H1 (cell line): ENCODE results near the gene GDNF. TPM values are rescaled to one million over a fixed set of nuclear protein-coding genes. Genes with fewer than 3 reads are reported as not detected.

ENCODE experiments used
- CTCF ChIA-PET: fragments of 300-600 bp; sonication (Branson Sonifier 250); formaldehyde crosslinking; loops from one replicate; lab custom pipeline; 2021; ENCODE audit not compliant: partially characterized antibody; lab: Charles Lee
- POLR2A ChIA-PET: fragments of 300-600 bp; sonication (Branson Sonifier 250); formaldehyde crosslinking; loops from one replicate; lab custom pipeline; 2021; ENCODE audit warnings: inconsistent platforms; ENCODE audit not compliant: partially characterized antibody; lab: Charles Lee
- DNase-seq, 2 experiments: peaks; one replicate each; pipeline versions ENCODE4 v3.0.0 to v3.0.0-alpha.2; 2010 to 2022; ENCODE audit warnings: low spot score in 2 of 2, low read depth in 1 of 2, mixed read lengths in 1 of 2
- FAIRE-seq: peaks from 2 replicates; lab custom pipeline; 2011; peaks lifted over from hg19 to GRCh38; lab: Jason Lieb, UNC
- H2AFZ ChIP-seq: 2 replicates; pipeline ENCODE4 v1.8.1; 2012; ENCODE audit warnings: low read length, inconsistent platforms
- H2AK5ac ChIP-seq: 2 replicates; pipeline ENCODE4 v1.6.1; 2013; ENCODE audit warnings: low read depth, low read length
- H2BK120ac ChIP-seq: replicated peaks from 2 replicates; pipeline ENCODE3; 2013; ENCODE audit warnings: low read depth, low read length, inconsistent platforms
- H2BK12ac ChIP-seq: 2 replicates; pipeline ENCODE4 v1.6.1; 2013; ENCODE audit warnings: low read depth, low read length
- H2BK15ac ChIP-seq: 2 replicates; pipeline ENCODE4 v1.6.1; 2013; ENCODE audit warnings: low read length
- H2BK20ac ChIP-seq: 2 replicates; pipeline ENCODE4 v1.6.1; 2013; ENCODE audit warnings: low read length
- H2BK5ac ChIP-seq: 2 replicates; pipeline ENCODE4 v1.6.1; 2013; ENCODE audit warnings: low read depth, low read length
- H3K14ac ChIP-seq: 2 replicates; pipeline ENCODE4 v1.6.1; 2013; ENCODE audit warnings: inconsistent platforms; ENCODE audit not compliant: insufficient read length
- H3K18ac ChIP-seq: 2 replicates; pipeline ENCODE4 v1.6.1; 2013; ENCODE audit warnings: low read length; ENCODE audit errors: extremely low read depth
- H3K23ac ChIP-seq: 2 replicates; pipeline ENCODE4 v1.6.1; 2013; ENCODE audit warnings: inconsistent platforms; ENCODE audit not compliant: insufficient read length
- H3K23me2 ChIP-seq: 2 replicates; pipeline ENCODE4 v1.6.1; 2013; ENCODE audit warnings: low read depth, low read length
- H3K27ac ChIP-seq: 2 replicates; pipeline ENCODE4 v1.6.1; 2011; ENCODE audit warnings: low read depth, low read length, inconsistent platforms
- H3K27me3 ChIP-seq, 4 experiments: replicated peaks in 1 of 4; 1 replicate in 1 of 4; 2 replicates in 3 of 4; pipeline versions ENCODE4 v1.6.1 to v1.8.1; 2011 to 2013; ENCODE audit warnings: low read length in 3 of 4, mild to moderate bottlenecking in 3 of 4, inconsistent platforms in 2 of 4, mixed read lengths in 2 of 4, moderate library complexity in 1 of 4; ENCODE audit not compliant: control insufficient read depth in 3 of 4, insufficient read depth in 3 of 4; ENCODE audit errors: extremely low read depth in 1 of 4
- H3K36me3 ChIP-seq, 4 experiments: 2 replicates each; pipeline versions ENCODE4 v1.6.1 to v1.8.1; 2011 to 2013; ENCODE audit warnings: mild to moderate bottlenecking in 4 of 4, low read length in 3 of 4, moderate library complexity in 2 of 4, control low read depth in 1 of 4, inconsistent platforms in 1 of 4; ENCODE audit not compliant: insufficient read depth in 4 of 4, control insufficient read depth in 2 of 4
- H3K4ac ChIP-seq: replicated peaks from 2 replicates; pipeline ENCODE3; 2013; ENCODE audit warnings: low read length, low read depth, mixed read lengths, inconsistent platforms; ENCODE audit not compliant: insufficient read length
- H3K4me1 ChIP-seq, 4 experiments: replicated peaks in 1 of 4; 1 replicate in 1 of 4; 2 replicates in 3 of 4; pipeline versions ENCODE4 v1.6.1 to v1.8.1; 2011 to 2013; ENCODE audit warnings: low read length in 3 of 4, inconsistent platforms in 2 of 4, mixed read lengths in 1 of 4; ENCODE audit not compliant: insufficient read depth in 4 of 4, control insufficient read depth in 3 of 4
- H3K4me2 ChIP-seq, 2 experiments: 2 replicates each; pipeline versions ENCODE4 v1.6.1 to v1.8.1; 2011 to 2013; ENCODE audit warnings: low read depth in 2 of 2, low read length in 2 of 2, control low read depth in 1 of 2, inconsistent platforms in 1 of 2, mild to moderate bottlenecking in 1 of 2; ENCODE audit not compliant: insufficient read depth in 1 of 2
- H3K4me3 ChIP-seq, 4 experiments: fragments of 200-600, 300-600 bp in 1 of 4; sonication (generic), shearing (Covaris generic), sonication (Bioruptor Twin) in 1 of 4; 2 replicates each; pipeline versions ENCODE4 v1.5.1 to v1.8.1; 2011 to 2016; ENCODE audit warnings: low read length in 4 of 4, low read depth in 3 of 4, control low read depth in 2 of 4, inconsistent platforms in 2 of 4, mild to moderate bottlenecking in 2 of 4, mixed read lengths in 1 of 4, moderate library complexity in 1 of 4; ENCODE audit not compliant: insufficient read depth in 2 of 4; ENCODE audit errors: extremely low read depth in 1 of 4
- H3K56ac ChIP-seq: replicated peaks from 2 replicates; pipeline ENCODE3; 2013; ENCODE audit warnings: low read depth, mild to moderate bottlenecking, mixed read lengths, low read length, inconsistent platforms; ENCODE audit not compliant: insufficient read length
- H3K79me1 ChIP-seq: 2 replicates; pipeline ENCODE4 v1.6.1; 2013; ENCODE audit warnings: low read depth, low read length, control low read depth
- H3K79me2 ChIP-seq, 2 experiments: 2 replicates each; pipeline versions ENCODE4 v1.6.1 to v1.8.1; 2012 to 2013; ENCODE audit warnings: low read length in 2 of 2, mild to moderate bottlenecking in 2 of 2, inconsistent platforms in 1 of 2; ENCODE audit not compliant: insufficient read depth in 2 of 2, control insufficient read depth in 1 of 2
- H3K9ac ChIP-seq, 4 experiments: replicated peaks in 1 of 4; 1 replicate in 1 of 4; 2 replicates in 3 of 4; pipeline versions ENCODE4 v1.6.1 to v1.8.1; 2011 to 2013; ENCODE audit warnings: low read depth in 3 of 4, low read length in 3 of 4, control low read depth in 2 of 4, mild to moderate bottlenecking in 2 of 4, moderate library complexity in 2 of 4, inconsistent platforms in 1 of 4; ENCODE audit errors: extremely low read depth in 1 of 4
- H3K9me3 ChIP-seq, 2 experiments: 2 replicates each; pipeline versions ENCODE4 v1.6.1 to v1.8.1; 2012 to 2013; ENCODE audit warnings: mild to moderate bottlenecking in 2 of 2, moderate library complexity in 2 of 2, control low read depth in 1 of 2, inconsistent platforms in 1 of 2, low read depth in 1 of 2, low read length in 1 of 2, mixed read lengths in 1 of 2; ENCODE audit not compliant: insufficient read depth in 2 of 2
- H4K20me1 ChIP-seq, 2 experiments: replicated peaks in 1 of 2; 2 replicates each; pipeline versions ENCODE3 to v1.8.1; 2011 to 2013; ENCODE audit warnings: inconsistent platforms in 2 of 2, low read length in 2 of 2, mild to moderate bottlenecking in 1 of 2; ENCODE audit not compliant: insufficient read depth in 2 of 2, control insufficient read depth in 1 of 2
- H4K5ac ChIP-seq: 2 replicates; pipeline ENCODE4 v1.6.1; 2013; ENCODE audit warnings: low read length, low read depth, mixed read lengths, inconsistent platforms; ENCODE audit not compliant: insufficient read length
- H4K8ac ChIP-seq: 2 replicates; pipeline ENCODE4 v1.8.0; 2013; ENCODE audit warnings: mild to moderate bottlenecking, moderate library complexity, low read length, inconsistent platforms; ENCODE audit not compliant: insufficient read depth; ENCODE audit errors: extremely low read depth
- H4K91ac ChIP-seq: replicated peaks from 2 replicates; pipeline ENCODE3; 2013; ENCODE audit warnings: low read length, mixed read lengths, inconsistent platforms; ENCODE audit not compliant: insufficient read length
- CBX5 ChIP-seq: fragments of 300-800, 300-1000 bp; sonication (generic); IDR thresholded peaks from 2 replicates; pipeline ENCODE4 v1.7.1; 2016; ENCODE audit warnings: antibody characterized with exemption, low read length, low read depth
- CTBP2 ChIP-seq: IDR thresholded peaks from 2 replicates; pipeline ENCODE4 v1.7.0; 2011; ENCODE audit warnings: borderline replicate concordance, mild to moderate bottlenecking, moderate library complexity, mixed read lengths, low read length; ENCODE audit not compliant: insufficient read depth, insufficient read length
- KDM1A ChIP-seq: fragments of 200-600, 300-600 bp; sonication (generic); IDR thresholded peaks from 2 replicates; pipeline ENCODE4 v1.7.1; 2016; ENCODE audit warnings: mild to moderate bottlenecking, low read length, borderline replicate concordance
- RAD21 ChIP-seq, 2 experiments: IDR thresholded peaks in 1 of 2; conservative IDR thresholded peaks in 1 of 2; 2 replicates each; pipeline ENCODE4 v1.6.1; 2011; ENCODE audit warnings: low read depth in 2 of 2, low read length in 2 of 2, improper control_type of control experiment in 1 of 2, inconsistent platforms in 1 of 2, mild to moderate bottlenecking in 1 of 2, moderate library complexity in 1 of 2
- SIRT6 ChIP-seq: IDR thresholded peaks from one replicate; pipeline ENCODE4 v1.7.1; 2012; ENCODE audit warnings: low read length, inconsistent platforms
- SP1 ChIP-seq: IDR thresholded peaks from 2 replicates; pipeline ENCODE4 v1.6.1; 2011; ENCODE audit warnings: low read depth, low read length
- SP4 ChIP-seq: IDR thresholded peaks from 2 replicates; pipeline ENCODE4 v1.6.1; 2012; ENCODE audit warnings: low read length, inconsistent platforms
- TEAD4 ChIP-seq: IDR thresholded peaks from 2 replicates; pipeline ENCODE4 v1.6.1; 2012; ENCODE audit warnings: low read depth, low read length, inconsistent platforms, mixed read lengths
- ZNF274 ChIP-seq: IDR thresholded peaks from 2 replicates; pipeline ENCODE4 v1.7.0; 2012; ENCODE audit warnings: low read length, borderline replicate concordance; ENCODE audit errors: extremely low read depth
- WGBS, 2 experiments: shearing (Covaris generic) in 1 of 2; methylation state at CpG; one replicate each; pipeline versions ENCODE4 v1.1.6 to v1.1.7; 2013 to 2015; ENCODE audit warnings: low lambda C conversion rate in 2 of 2, mixed read lengths in 2 of 2, inconsistent platforms in 1 of 2, low coverage in 1 of 2, missing lambda C conversion rate in 1 of 2; ENCODE audit not compliant: insufficient replicate concordance in 2 of 2, insufficient coverage in 1 of 2, insufficient read length in 1 of 2; ENCODE audit errors: extremely low coverage in 1 of 2, missing lambda C conversion rate in 1 of 2; 5-methylcytosine and 5-hydroxymethylcytosine counted together
- polyA plus RNA-seq, 7 experiments: library from polyadenylated mRNA; depleted of rRNA in 3 of 7; stranded (reverse) in 5 of 7; unstranded in 2 of 7; fragments of >200 nt in 5 of 7; fragments of 200-250 nt in 2 of 7; gene quantifications; 1 replicate in 5 of 7; 2 replicates in 1 of 7; 4 replicates in 1 of 7; pipeline versions ENCODE4 v1.2.1 to v1.2.3, GENCODE V29; 2011 to 2013; ENCODE audit warnings: missing spikeins in 2 of 7, mixed read lengths in 2 of 7
- total RNA-seq: library from RNA; stranded (reverse); fragmentation: NEBNext Ultra II Directional; extraction: Animal tissue kit (Norgen Biotek cat#: 25700); gene quantifications from 2 replicates; pipeline ENCODE4 v1.2.1, GENCODE V29; 2021
- TF ChIP-seq, protein P1 (sequence below): IDR thresholded peaks from 2 replicates; pipeline ENCODE4 v1.6.1; 2012; ENCODE audit warnings: low read length, inconsistent platforms

Gene GDNF
- total and polyA plus RNA-seq, 2 of the 8 experiments (the other 6 are each of a cell fraction or from before 2014, with no cell fraction given) = 0.15 to 2.0 TPM

DNA sequence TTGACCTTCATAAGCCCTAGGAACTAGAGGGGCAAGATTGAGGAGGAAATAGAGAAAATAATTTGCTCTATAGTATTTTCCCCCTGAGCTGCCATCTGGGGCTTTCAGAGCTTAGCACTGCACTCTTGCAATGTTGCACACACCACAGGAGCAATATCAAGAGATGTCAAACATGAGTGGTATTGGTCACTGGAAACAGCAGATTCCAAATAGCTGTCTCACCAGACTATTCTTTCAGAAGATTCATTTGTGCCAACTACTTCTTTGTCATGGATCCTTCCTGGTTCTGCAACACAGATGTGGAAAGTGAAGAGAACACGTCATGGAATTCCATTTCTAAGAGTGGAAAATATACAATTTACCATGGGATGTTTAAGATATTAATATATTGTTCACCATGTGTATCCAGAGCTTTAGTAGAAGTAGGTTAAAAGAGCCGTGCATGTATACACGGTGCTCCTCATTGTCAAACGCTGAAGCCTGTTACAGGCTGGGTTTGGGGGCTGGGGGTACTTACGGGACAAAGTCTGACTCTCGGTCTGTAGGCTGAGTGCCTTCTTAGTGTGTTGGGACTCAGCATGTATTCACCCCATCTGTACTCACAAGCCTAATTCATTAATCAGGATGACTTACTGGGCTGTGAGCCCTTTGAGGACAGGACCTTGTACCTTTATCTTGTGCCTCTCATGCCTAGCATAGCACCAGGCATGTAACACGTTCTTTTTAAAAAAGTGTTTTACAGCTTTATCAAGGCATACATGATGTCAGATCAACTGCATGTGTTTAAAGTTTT, 31.4 kb upstream of the GDNF start:
- Histone ChIP-seq H2BK120ac (no peak overlapping the region), H2BK12ac (no peak overlapping the region), H4K8ac (no peak overlapping the region), H4K20me1 (no peaks in the 10 kb centered on the region), H2BK20ac (no peak overlapping the region), H3K56ac (no peak overlapping the region), H3K9me3 (no peaks in the 10 kb centered on the region), H2BK5ac (no peak overlapping the region), H3K27me3 (no peaks in the 10 kb centered on the region), H3K27ac (no peak overlapping the region), H2BK15ac (no peak overlapping the region), H3K9ac (no peak overlapping the region), H3K4me1 (no peaks in the 10 kb centered on the region; a peak in 1 of 7 replicates), H2AFZ (no peak overlapping the region), H3K79me1 (no peaks in the 10 kb centered on the region), H2AK5ac (no peak overlapping the region), H3K23me2 (no peaks in the 10 kb centered on the region), H3K79me2 (no peaks in the 10 kb centered on the region), H3K4me2 (no peak overlapping the region), H3K14ac (no peak overlapping the region), H3K18ac (no peak overlapping the region), H3K4ac (no peak overlapping the region), H3K36me3 (no peaks in the 10 kb centered on the region), H4K91ac (no peak overlapping the region), H3K23ac (no peak overlapping the region), H3K4me3 (no peak overlapping the region), H4K5ac (no peak overlapping the region)
- no peak for FAIRE-seq
- ChIA-PET CTCF (interaction anchor here (0.5 to 1.1 kb wide), 2 partner anchors 9 to 13 kb away, joined by 3 to 5 read pairs; no protein-coding TSS in a partner anchor), POLR2A (no interaction called here)
- TF ChIP-seq ZNF274 (no peak), RAD21 (IDR thresholded peaks at IDR 0.05 in 1 of 2, conservative IDR thresholded peaks at IDR 0.05 in 1 of 2; ENCODE audit: low read depth in 2 of 2, low read length in 2 of 2) (no peak), TEAD4 (no peak), CTBP2 (no peak), SP4 (no peak), SP1 (no peak), CBX5 (no peak), KDM1A (no peak), SIRT6 (no peak)
- TF ChIP-seq, protein P1, sequence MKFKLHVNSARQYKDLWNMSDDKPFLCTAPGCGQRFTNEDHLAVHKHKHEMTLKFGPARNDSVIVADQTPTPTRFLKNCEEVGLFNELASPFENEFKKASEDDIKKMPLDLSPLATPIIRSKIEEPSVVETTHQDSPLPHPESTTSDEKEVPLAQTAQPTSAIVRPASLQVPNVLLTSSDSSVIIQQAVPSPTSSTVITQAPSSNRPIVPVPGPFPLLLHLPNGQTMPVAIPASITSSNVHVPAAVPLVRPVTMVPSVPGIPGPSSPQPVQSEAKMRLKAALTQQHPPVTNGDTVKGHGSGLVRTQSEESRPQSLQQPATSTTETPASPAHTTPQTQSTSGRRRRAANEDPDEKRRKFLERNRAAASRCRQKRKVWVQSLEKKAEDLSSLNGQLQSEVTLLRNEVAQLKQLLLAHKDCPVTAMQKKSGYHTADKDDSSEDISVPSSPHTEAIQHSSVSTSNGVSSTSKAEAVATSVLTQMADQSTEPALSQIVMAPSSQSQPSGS = no peak
- DNase-seq = no peak
- WGBS, 2 experiments = 87% methylated on average over 7 of the region's 7 CpGs; no CpG with 5 or more reads in 1 of the 2 experiments
